Inferior parietal cortex (tissue), 1 donor: ENCODE results near the gene CD248.
"Not testable (repeated sequence)": the region's sequence is repeated elsewhere in the genome, so short reads cannot be mapped to it uniquely, and the experiment has no call there.

ENCODE experiments used
- DNase-seq: peaks from one replicate; pipeline ENCODE4 v3.0.0-alpha.2; 2016; ENCODE audit errors: extremely low spot score

Gene CD248

DNA sequence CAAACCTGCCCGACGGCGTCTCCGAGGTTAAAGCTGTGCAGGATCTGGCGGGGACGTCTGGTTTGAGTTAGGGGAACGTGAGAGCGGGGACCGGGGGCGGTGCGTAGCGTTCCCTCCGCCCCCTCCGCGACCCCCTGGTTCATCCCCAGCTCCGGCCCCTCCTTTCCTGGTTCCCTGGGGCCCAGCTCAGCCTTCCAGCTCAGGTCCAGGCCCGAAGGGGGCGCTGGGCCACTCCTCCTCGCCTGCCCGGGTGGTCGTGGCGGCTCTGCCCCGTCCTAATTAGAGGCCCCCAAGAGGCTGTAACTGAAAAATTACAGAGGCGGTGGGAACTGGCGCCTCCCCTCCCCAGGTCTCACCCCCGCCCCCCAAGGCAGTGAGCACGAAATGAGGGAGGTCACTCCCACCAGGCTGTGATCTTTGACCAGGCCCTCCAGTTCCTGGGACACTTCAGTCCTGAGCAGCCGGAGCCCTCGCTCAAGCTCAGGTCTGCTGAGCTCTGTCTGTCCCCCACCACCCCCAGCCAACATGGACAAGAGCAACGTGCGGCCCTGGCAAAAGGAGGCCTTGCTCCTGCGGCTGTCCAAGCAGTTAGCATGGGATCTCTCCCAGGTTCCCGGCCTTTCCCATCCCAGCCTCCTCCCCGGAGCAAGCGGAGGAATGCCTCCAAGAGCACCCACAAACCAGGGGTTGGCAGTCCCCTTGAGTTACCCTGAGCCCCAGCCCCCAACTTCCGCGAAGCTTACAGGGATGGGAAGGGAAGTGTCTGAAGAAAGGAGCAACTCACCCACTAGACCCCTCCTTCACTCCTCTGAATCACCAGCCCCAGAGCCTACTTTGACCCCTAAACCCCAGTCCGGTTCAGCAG, 3.3 kb downstream of the CD248 start:
- DNase-seq = no peak

DNA sequence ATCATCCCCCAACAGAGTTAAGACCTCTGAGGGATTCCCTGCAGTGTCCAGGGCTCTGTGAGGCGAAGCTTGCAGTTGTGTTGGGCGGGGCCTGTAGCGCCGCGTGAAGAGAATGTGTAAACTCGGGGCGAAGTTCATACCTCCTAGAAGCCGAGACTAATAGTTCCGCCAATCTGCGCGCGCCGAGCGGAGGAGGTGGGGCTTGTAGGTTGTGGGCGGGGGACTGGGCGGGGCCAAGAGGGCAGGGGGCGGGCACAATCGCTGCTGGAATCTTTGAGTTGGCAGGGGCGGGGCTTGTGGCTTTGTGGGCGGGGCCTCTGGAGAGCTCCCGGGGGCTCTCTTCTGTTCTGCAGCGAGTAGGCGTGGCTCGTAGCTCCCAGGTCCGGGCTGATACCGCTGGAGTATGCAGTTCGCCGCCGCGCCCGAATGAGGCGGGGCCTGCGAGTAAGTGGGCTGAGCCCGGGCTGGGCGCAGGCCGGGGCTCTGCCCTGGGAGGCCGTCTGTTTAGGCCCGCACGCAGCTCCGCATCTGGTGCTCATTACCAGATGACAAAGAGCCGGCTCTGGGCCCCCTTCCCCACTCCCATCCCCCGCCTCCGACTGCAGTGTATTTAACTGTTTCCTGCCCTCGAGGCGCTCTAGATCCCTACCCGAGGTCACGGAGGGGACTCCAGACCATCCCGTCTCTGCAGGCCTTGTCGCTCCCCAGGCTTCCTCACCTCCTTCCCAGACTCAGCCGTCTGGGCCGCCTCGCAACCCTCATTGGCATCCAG, 4.1 kb downstream of the CD248 start:
- DNase-seq = peak; percentile 86

DNA sequence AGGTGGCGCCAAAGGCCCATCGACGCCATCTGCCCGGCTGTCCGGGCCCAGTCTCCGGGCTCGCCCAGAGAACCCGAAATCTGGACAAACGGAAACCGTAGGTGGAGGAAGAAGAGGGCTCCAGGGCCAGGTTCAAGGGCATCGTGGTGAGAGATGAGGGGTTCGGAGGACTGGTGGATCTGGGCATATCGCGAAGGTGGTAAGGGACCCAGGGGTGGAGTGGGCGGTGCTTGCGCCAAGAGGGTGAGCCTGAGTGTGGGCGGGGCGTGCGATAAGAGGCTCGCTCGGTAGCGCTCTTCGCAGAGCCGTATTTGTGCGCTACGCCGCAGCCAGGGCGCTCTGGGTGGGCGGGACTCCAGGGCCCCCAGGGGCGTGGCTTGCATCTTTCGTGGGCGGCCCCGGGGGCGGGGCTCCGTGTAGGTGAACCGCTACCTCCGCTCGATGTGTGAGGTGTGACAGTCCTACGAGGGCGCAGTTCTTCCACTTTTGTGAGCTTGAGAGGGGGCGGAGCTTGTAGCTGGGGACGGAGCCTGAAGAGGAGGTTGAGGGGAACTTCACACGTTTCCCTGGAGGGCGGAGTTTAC, 4.8 kb downstream of the CD248 start:
- DNase-seq = peak; percentile 78

DNA sequence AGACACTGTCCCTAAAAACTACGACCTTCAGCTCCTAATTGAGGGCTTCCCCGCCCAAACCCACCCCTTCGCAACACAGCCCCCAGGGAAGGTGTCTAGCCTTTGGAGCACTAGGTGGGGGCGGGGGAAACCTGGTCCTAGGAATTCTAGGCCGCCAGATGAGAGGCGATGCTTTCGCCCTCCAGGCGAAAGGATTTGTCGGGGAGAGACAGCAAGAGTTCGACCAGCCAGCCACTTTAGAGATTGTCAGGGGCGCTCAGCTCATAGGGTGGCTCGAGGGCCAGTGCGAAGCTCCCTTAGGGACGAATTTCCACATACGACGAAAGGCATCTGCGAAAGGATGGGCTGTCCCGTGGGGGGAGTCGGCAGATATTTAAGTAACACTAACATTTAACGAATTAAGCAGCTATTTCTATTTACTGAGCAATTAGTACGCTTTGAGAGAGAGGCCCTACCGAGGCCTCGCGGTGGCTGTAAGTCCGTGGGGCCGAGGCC, 5.3 kb downstream of the CD248 start:
- no peak for DNase-seq

DNA sequence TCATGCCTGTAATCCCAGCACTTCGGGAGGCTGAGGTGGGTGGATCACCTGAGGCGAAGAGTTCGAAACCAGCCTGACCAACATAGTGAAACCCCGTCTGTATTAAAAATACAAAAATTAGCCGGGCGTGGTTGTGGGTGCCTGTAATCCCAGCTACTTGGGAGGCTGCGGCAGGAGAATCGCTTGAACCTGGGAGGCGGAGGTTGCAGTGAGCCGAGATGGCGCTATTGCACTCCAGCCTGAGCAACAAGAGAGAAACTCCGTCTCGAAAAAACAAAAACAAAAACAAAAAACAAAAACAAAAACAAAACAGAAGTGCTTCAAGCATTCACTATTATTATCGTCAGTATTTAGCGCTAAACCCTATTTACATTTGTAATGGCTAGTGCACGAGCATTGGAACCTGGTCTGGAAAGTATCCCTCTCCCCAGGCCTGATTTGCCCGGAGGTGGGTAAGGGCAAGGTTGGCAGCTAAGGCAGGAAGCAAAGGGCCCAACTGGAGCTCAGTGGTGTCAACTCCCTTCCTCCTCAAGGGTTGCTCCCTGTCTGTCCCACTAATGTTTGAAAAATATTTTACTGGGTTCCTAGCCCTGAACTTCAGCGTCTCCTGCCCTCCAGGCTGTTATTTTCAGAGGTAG, 5.9 kb downstream of the CD248 start:
- not testable (repeated sequence) for DNase-seq

DNA sequence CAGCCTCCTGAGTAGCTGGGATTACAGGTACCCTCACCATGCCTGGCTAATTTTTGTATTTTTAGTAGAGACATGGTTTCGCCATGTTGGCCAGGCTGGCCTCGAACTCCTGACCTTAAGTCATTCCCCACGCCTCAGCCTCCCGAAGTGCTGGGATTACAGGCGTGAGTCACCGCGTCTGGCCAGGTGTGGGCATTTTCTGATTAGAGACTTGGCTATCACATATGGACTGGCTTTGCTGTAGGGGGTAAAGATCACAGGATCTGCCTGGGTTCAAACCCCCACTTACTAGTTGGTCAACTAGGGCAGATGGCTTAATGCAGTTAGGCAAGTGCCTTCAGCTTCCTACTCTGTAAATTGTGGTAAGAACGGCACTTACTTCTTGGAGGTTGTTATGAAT, 6.5 kb downstream of the CD248 start:
- DNase-seq = no peak

DNA sequence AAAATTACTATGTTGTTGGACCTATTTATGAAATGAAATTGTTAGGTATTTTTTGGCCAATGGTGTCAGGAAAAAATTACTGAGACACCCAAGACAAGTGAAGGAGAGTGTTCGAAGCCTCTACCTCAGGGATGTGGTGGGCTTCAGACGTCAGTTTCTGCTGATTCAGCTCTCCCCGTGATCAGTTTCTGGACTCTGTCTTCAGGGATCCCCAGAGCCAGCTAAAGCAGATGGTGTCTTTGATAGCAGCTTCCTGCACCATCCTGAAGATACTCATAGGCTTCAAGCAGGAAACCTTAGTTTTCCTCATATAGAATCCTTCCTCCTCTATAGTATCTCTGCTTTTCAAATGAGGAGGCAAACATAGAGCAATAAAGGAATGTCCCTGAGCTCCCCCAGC, 7.4 kb downstream of the CD248 start:
- no peak for DNase-seq

DNA sequence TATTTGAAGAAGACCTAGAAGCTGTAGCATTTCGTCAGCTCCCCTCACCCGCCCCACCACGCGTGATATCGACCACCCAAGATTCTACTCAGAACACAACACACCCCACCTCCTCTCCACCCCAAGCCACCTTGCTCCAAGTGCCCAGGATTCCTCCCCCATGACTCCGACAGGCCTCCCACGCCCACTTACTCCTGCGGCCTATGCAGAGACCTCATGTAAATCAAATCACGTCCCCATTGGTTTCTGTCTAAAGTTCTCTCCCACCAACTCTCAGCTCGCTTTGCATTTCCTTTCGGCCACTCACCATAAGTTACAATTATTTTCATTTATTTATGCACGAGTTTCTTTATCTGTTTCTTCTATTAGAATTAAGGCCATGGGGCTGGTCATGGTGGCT, 14.2 kb downstream of the CD248 start:
- DNase-seq = no peak

DNA sequence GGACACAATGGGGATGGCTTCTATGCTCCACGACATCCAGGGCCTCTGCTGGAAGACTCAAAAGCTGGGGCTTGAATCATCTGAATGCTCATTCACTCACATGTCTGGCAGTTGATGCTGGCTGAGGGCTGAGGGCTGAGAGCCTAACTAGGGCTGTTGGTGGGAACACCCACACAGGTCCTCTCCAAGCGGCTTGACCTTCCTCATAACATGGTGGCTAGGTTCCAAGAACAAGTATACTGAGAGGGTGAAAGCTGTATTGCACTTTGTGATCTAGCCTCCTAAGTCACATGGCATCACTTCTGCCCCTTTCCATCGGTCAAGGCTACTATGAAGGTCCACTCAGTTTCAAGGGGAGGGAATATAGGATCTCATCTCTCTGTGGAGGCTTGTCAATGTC, 17.7 kb downstream of the CD248 start:
- no peak for DNase-seq

DNA sequence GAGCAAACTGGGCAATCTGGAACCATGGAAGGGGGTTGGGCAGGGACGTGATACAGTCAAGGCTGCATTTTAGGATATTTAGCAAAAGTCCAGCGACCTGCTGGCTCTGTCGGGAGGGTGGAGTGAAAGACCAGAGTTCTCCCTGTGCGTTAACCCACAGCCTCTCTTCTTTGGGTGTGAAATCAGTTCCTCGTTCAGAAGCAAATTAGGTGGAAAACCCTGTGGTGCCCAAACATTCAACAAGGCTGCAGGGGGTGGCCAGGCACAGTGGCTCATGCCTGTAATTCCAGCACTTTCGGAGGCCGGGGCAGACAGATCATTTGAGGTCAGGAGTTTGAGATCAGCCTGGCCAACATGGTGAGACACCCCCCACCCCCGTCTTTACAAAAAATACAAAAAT, 19.2 kb downstream of the CD248 start:
- no peak for DNase-seq

DNA sequence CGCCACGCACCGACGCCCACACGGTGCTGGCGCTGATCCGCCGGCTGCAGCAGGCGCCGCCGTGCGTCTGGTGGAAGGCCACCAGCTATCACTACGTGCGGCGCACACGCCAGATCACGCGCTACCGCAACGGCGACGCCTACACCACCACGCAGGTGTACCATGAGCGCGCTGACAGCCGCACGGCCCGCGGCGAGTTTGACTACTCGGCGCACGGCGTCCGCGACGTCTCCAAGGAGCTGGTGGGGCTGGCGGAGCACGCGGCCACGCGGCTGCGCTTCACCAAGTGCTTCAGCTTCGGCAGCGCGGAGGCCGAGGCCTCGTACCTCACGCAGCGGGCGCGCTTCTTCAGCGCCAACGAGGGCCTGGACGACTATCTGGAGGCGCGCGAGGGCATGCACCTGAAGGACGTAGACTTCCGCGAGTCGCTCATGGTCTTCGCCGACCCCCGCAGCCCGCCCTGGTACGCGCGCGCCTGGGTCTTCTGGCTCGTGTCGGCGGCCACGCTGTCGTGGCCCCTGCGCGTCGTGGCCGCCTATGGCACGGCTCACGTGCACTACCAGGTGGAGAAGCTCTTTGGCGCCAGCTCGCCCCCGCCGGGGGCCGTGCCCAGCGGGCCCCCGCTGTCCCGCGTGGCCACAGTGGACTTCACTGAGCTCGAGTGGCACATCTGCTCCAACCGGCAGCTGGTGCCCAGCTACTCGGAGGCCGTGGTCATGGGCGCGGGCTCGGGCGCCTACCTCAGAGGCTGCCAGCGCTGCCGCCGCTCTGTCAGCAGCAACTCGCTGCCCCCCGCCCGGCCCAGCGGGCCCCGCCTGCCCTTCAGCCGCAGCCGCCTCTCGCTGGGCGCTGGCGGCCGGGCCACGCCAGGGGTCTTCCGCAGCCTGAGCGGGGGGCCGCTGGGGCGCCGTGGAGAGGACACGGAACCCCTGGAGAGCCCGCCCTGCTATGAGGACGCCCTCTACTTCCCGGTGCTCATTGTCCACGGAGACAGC, 21.9 kb downstream of the CD248 start:
- DNase-seq = no peak

DNA sequence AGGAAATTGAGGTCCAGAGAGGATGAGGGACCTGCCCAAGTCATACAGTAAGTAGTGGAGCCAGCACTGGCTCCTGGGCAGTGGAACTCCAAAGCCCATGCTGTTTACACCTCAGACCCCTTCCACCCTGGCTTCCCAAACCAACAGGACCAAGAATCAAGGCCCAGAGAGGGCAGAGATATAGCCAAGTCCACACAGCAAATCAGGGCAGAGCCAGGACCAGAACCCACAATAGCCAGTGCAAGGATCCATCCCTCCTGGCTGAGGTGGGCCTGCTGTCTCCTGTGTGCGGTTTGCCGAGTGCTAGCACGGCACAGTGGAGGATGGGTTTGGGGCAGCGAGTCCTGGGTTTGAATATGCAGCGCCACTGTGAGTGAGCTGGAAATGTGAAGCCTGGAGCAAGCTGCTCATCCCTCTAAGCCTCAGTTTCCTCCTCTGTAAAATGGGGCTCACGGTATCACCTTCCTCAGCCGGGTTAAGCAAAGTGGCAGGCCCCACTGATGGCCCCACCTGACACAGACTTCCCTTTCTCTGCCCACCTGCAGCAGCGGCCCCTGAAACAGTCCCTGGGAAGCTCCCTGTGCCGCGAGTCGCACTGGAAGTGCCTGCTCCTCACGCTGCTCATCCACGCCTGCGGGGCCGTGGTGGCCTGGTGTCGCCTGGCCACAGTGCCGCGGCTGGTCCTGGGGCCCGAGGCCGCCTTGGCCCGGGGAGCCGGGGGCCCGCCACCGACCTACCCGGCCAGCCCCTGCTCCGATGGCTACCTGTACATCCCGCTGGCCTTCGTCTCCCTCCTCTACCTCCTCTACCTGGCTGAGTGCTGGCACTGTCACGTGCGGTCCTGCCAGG, 22.8 kb downstream of the CD248 start:
- no peak for DNase-seq

DNA sequence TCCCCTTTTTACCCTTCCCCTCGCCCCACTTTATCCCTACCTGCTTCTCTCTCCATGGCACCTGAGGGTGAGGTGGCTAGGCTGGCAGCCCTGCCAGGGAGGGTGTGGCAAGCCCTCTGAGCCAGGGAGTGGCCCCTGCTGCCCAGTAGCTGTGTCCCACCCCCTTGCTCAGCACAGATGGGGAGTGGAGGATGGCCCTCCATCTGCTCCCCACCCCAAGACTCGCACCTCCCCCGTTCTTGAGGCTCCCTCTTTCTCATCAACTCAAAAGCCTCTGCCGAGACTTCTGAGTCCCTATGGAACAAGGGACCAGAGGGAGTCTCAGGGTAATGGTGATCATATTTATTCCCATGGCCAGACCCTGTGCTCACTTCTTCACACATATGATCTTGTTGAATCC, 23.5 kb downstream of the CD248 start:
- no peak for DNase-seq

DNA sequence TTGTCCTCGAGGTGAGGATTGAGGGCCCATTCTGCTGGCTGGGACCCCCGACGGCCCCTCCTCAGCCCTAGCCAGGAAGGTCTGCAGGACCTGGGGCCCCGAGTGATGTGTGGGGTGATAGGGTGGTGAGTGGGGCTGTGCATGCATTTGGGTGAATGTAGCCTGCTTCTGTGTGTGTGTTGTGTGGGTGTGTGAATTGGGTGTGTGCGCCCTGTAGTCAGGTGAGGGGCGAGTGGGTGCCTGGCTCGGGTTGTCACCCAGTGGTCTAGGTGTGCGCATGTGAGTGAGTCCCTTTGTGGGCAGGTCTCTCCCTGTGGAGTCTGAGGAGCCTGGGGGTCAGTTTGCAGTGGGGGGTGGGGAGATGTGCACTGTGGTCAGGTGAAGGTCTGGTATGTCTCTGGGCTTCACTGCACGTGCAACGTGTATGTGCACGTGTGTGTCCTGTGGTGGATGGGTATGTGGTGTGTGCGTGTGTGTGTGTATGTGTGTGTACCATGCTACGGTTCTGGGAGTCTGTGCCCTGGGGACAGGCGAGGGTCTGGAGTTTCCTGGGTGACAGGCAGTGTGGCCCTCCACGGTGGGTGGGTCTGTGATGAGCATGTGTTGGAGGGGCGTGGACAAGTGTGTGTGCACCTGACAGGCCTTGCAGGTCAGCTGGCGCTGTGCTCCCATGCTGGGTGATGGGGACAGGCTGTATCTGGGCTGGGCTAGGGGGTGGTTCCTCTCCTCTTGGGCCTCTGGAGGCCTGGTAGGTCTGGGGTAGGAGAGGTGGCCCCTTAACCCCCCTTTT, 24.1 kb downstream of the CD248 start:
- no peak for DNase-seq

DNA sequence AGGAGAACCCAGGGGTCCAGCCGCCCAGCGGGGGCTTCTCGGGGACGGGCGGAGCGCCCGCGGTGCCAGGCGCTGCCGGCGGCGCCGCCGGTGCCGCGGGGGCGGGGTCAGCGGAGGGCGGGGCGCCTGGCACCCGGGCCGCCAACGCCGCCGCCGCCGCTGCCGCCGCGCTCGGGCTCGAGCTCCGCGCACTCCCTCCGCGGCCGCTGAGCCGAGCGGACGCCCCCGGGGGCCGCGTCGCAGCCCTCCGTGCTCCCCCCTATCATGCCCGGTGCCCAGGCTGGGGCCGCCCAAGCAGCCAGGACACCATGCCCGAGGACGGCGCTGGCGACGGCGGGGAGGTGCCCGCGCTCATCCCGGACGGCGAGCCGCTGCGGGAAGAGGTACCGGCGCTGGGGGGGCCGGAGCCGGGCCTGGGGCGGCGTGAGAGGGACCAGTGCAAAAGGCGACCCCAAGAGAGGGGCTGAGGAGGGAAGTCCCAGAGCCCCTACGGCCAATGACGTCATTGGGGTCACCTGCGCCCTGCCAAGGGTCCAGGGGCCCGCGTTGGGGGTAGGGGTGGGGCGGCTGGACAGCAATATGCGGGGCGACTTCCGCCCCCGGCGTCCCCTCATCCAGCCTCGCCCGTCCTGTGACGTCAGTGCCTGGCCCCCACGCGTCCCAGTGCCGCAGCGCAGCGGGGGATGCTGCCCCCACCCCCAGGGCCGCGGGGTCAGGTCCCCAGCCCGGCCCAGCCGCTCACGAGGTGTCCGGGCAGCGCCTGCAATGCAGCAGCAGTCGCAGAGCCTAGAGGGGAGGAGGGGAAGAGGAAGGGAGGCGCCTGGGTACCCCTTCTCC, 24.9 kb downstream of the CD248 start, which contains the start of gene TMEM151A:
Gene TMEM151A (plus strand): TSS at position 189 of the 837 bp plus-strand sequence. CDS start 120 bp downstream, at position 309.
- no peak for DNase-seq

DNA sequence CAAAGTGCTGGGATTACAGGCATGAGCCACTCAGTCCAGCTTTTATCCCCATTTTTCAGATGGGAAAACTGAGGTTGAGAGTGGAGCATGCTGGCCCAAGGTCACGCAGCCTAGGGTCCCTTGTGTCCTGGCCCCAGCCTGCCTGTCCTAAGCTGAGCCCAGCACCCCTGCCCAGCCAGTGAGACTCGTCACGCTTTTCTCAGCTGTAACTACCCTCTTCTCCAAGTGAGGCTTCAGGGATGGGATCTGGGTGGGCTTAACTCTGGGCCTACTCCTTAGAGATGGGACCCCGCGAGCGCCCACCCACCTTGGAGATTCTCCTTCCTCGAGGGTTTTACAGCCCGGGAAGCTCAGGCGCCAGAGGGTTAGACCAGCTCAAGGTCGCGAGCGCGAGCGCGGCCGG, 25.5 kb downstream of the CD248 start:
- DNase-seq = no peak

DNA sequence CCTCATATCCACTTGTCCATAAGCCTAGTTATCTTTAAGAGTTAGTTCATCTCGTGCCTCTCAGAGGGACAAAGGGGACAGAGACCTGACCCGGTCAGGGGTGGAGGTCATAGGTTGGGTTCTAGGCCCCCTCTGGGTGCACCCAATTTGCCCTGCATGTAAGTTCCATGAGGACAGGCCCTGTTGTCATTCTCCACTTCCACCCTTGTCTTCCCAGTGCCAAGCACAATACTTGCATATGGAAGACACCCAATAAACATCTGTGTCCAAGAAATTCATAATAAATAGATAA, 26.6 kb downstream of the CD248 start:
- no peak for DNase-seq
